ENCODE measurements around the gene ACLY. TPM values are rescaled to one million over a fixed set of nuclear protein-coding genes. Genes with fewer than 3 reads are reported as not detected.

Gene ACLY
- total and polyA plus RNA-seq, 7 experiments from 2014 or later, result 42.7 to 154 (median 67.9) TPM

DNA sequence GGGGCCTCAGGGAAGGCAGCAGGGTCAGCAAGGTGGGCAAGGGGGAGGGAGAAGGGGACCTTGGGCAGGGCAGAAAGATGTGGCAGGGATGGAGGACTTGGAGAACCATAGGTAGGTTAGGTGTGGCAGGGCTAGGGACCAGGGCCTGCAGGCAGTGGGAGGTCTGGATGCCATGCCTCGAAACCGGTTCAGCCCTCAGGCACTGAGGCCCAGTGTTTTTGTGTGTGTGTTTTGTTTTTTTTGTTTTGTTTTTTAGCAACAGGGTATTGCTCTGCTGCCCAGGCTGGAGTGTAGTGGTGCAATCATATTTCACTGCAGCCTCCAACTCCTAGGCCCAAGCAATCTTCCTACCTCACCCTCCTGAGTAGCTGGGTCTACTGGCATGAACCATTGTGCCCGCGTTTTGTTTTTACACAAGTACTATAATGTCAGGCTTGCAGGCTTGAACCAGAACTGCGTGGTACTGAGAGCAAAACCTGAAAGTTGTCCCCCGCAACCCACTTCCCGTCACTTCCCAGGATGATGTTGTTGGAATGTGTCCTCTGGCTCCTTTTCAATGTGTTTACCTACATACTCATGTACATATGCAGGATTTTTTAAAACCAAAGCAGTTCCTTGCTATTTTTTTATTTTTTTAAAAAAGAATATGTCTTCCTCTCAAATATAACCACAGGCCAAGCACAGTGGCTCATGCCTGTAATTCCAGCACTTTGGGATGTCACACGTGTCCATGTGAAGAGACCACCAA lies 24.0 kb upstream of the ACLY start:
- intact Hi-C loops (cut with micrococcal nuclease), result no loop called here
- H3K4me1 Mint-ChIP-seq, result no peaks in the 10 kb centered on the region
- H3K36me3 ChIP-seq (ENCODE audit: control insufficient read depth in 2 of 3, insufficient read depth in 3 of 3, low read length in 3 of 3), result no peaks in the 10 kb centered on the region

DNA sequence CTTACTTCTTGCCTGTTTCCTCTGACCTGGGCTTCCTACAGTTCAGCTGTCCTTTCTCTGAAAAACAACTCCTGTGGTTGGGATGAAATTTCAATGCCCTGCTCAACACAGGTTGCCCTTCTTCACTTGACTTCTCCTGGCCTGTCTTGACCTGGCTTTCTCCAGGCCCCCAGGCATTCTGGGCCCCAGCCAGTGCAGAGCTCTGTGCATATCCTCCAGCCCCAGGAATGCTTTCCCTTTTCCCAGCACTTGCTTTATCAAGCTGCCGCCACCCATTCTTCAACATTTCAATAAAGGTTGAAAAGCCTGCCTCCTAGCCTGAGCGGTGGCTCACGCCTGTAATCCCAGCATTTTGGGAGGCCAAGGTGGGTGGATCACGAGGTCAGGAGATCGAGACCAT lies 22.4 kb upstream of the ACLY start:
- no peaks in the 10 kb centered on the region for H3K4me1 ChIP-seq (ENCODE audit: control insufficient read depth in 2 of 2, insufficient read depth in 2 of 2, low read length in 2 of 2)
- H3K4me1 Mint-ChIP-seq, result no peaks in the 10 kb centered on the region
- ATAC-seq (no peak), DNase-seq (no peak)
- no peaks in the 10 kb centered on the region for H3K9me3 ChIP-seq (ENCODE audit: control insufficient read depth in 2 of 3, low read length in 3 of 3)
- H3K27me3 ChIP-seq (ENCODE audit: control insufficient read depth in 2 of 2, insufficient read depth in 2 of 2, low read length in 2 of 2), result no peaks in the 10 kb centered on the region
- H3K36me3 Mint-ChIP-seq, result no peaks in the 10 kb centered on the region
- H3K27ac Mint-ChIP-seq, result peak overlapping the region in 1 of 9 donors; percentile 28
- H3K36me3 ChIP-seq (ENCODE audit: control insufficient read depth in 2 of 3, insufficient read depth in 3 of 3, low read length in 3 of 3), result no peaks in the 10 kb centered on the region
- H3K27me3 Mint-ChIP-seq, result peaks cover 0 to 12% (median 3%) of the 10 kb centered on the region in 5 donors
- ChIA-PET POLR2A (no interaction called here), CTCF (no interaction called here)
- intact Hi-C loops (cut with micrococcal nuclease), result no loop called here
- H3K9me3 Mint-ChIP-seq, result no peaks in the 10 kb centered on the region
- H3K4me3 Mint-ChIP-seq, result no peak overlapping the region
- H3K4me3 ChIP-seq (ENCODE audit: low read length), result no peak overlapping the region
- H3K27ac ChIP-seq (ENCODE audit: low read depth, low read length), result no peak overlapping the region

More for the DNA sequence above, 24.0 kb upstream of the ACLY start:
- no peak for DNase-seq
- Mint-ChIP-seq H3K36me3 (no peaks in the 10 kb centered on the region), H3K9me3 (no peaks in the 10 kb centered on the region), H3K4me3 (no peak overlapping the region), H3K27me3 (peaks cover 0 to 12% (median 3%) of the 10 kb centered on the region in 5 donors), H3K27ac (no peak overlapping the region)
- Histone ChIP-seq H3K4me1 (ENCODE audit: control insufficient read depth in 2 of 2, insufficient read depth in 2 of 2, low read length in 2 of 2) (no peaks in the 10 kb centered on the region), H3K27ac (ENCODE audit: low read depth, low read length) (no peak overlapping the region), H3K27me3 (ENCODE audit: control insufficient read depth in 2 of 2, insufficient read depth in 2 of 2, low read length in 2 of 2) (no peaks in the 10 kb centered on the region), H3K9me3 (ENCODE audit: control insufficient read depth in 2 of 3, low read length in 3 of 3) (no peaks in the 10 kb centered on the region), H3K4me3 (ENCODE audit: low read length) (no peak overlapping the region)
- ChIA-PET CTCF (interaction anchor here (0.6 kb wide), 1 partner anchor 1445 kb away, joined by 3 read pairs; no protein-coding TSS in a partner anchor), POLR2A (interaction anchor here (0.6 kb wide), 1 partner anchor 621 kb away, joined by 5 read pairs; no protein-coding TSS in a partner anchor)
- no peak for ATAC-seq

DNA sequence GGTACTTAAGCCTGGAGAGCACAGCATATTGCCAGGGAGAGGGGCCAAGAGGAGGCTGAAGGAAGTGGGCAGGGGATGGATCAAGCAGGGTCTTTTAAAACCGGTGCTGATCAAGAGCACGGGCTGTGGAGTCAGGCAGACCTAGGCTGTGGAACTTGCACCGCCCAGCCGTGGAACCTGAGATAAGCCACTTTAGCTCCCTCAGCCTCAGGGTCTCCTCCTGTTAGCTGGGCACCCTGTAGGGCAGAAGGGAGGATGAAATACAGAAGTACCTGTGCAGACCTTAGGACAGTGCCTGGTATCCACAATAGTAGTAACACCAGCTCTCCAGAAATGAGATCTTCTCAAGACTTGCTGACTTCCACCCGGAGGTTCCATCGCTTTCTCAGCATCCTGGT lies 20.9 kb upstream of the ACLY start:
- Histone ChIP-seq H3K36me3 (ENCODE audit: control insufficient read depth in 2 of 3, insufficient read depth in 3 of 3, low read length in 3 of 3) (no peaks in the 10 kb centered on the region), H3K4me3 (ENCODE audit: low read length) (no peak overlapping the region), H3K27ac (ENCODE audit: low read depth, low read length) (no peak overlapping the region), H3K9me3 (ENCODE audit: control insufficient read depth in 2 of 3, low read length in 3 of 3) (no peaks in the 10 kb centered on the region), H3K4me1 (ENCODE audit: control insufficient read depth in 2 of 2, insufficient read depth in 2 of 2, low read length in 2 of 2) (no peaks in the 10 kb centered on the region), H3K27me3 (ENCODE audit: control insufficient read depth in 2 of 2, insufficient read depth in 2 of 2, low read length in 2 of 2) (no peaks in the 10 kb centered on the region)
- Mint-ChIP-seq H3K9me3 (no peaks in the 10 kb centered on the region), H3K27me3 (peaks cover 0 to 12% (median 3%) of the 10 kb centered on the region in 5 donors), H3K4me3 (no peak overlapping the region), H3K4me1 (peaks cover 0 to 1% (median 0%) of the 10 kb centered on the region in 7 donors), H3K36me3 (no peaks in the 10 kb centered on the region), H3K27ac (no peak overlapping the region)
- ChIA-PET CTCF (interaction anchor here (0.9 kb wide), 1 partner anchor 26 kb away, joined by 4 read pairs; no protein-coding TSS in a partner anchor), POLR2A (no interaction called here)
- no peak for DNase-seq
- intact Hi-C loops (cut with micrococcal nuclease), result no loop called here
- ATAC-seq, result no peak

DNA sequence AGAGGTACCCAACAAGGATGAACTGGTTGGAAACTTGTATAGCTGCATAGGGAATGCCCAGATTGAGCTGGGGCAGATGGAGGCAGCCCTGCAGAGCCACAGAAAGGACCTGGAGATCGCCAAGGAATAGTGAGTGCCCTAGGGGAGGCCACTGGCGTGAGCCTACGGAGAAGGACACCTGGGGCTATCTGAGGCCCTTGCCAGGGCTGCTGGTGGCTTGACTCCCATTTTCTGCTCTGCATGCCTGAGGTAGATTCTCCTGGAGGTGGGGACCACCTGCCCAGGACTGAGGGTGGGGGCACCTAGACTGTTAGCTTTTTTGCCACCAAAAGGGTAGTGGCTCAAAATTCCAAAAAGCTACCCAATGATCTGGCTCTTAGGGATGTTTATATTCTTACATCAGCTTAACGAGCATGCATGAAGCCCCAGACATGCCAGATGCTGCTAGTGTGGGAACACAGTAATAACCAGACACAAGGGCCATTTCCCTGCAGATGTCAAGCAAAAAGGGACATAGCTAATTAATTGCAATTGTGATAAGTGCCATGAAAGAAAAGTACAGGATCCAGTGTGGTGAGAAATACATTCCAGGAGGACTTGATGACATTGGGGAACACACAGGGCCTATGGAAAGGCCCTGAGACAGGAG lies 20.4 kb upstream of the ACLY start:
- H3K4me1 ChIP-seq (ENCODE audit: control insufficient read depth in 2 of 2, insufficient read depth in 2 of 2, low read length in 2 of 2), result no peaks in the 10 kb centered on the region
- intact Hi-C loops (cut with micrococcal nuclease), result no loop called here
- Mint-ChIP-seq H3K4me3 (no peak overlapping the region), H3K27ac (no peak overlapping the region), H3K9me3 (no peaks in the 10 kb centered on the region), H3K27me3 (peaks cover 0 to 12% (median 3%) of the 10 kb centered on the region in 5 donors), H3K36me3 (no peaks in the 10 kb centered on the region), H3K4me1 (peaks cover 0 to 4% (median 0%) of the 10 kb centered on the region in 7 donors)
- H3K27ac ChIP-seq (ENCODE audit: low read depth, low read length), result no peak overlapping the region
- ATAC-seq (no peak), DNase-seq (no peak)
- H3K27me3 ChIP-seq (ENCODE audit: control insufficient read depth in 2 of 2, insufficient read depth in 2 of 2, low read length in 2 of 2), result no peaks in the 10 kb centered on the region
- H3K9me3 ChIP-seq (ENCODE audit: control insufficient read depth in 2 of 3, low read length in 3 of 3), result no peaks in the 10 kb centered on the region
- ChIA-PET CTCF (interaction anchor here (0.5 to 0.9 kb wide), 3 partner anchors 11 to 199 kb away, joined by 3 to 4 read pairs (median 3); no protein-coding TSS in a partner anchor), POLR2A (no interaction called here)
- H3K36me3 ChIP-seq (ENCODE audit: control insufficient read depth in 2 of 3, insufficient read depth in 3 of 3, low read length in 3 of 3), result no peaks in the 10 kb centered on the region
- H3K4me3 ChIP-seq (ENCODE audit: low read length), result no peak overlapping the region

DNA sequence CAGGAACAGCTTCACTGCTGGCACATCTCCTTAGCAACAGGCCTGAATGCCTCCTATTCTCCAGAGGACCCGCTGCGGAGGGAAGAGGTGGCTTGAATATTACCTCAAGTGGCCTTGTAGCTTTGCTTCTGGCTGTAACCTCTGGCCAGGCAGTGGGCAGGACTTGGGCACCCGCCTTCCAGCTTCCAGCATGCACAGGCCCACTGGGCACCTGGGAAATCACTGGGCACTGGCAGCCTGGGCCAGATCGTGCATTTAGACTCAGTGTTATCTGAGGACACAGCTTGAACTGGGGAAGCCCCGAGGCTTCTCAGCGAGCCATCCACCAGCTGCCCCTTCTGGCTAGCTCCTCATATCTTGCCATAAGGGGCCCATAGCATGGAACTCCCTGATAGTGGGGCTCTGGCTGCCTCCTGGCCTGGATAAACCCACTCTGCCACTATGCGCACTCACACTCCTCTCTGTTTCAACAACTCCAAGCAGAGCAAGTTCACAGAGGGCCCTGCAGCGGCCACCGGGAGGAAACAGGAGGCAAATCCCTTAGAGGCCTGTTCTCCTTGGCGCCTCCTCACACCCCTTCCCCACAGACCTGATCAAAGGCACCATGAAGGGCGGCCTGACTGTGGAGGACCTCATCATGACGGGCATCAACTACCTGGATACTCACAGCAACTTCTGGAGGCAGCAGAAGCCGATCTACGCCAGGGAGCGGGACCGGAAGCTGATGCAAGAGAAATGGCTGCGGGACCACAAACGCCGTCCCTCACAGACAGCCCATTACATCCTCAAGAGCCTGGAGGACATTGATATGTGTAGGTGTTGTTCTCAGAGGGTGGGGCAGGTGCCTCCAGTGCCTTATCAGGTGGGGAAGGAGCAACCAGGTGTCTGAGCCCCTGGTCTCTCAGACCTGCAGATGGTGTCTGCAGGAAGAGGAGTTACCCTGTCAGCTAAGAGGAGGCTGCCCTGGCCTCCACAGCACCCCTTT lies 19.5 kb upstream of the ACLY start:
- no peak for ATAC-seq
- no peak for DNase-seq
- Mint-ChIP-seq H3K9me3 (no peaks in the 10 kb centered on the region), H3K27ac (no peak overlapping the region), H3K4me1 (peaks cover 0 to 5% (median 0%) of the 10 kb centered on the region in 7 donors), H3K4me3 (no peak overlapping the region), H3K36me3 (no peaks in the 10 kb centered on the region), H3K27me3 (peaks cover 0 to 12% (median 3%) of the 10 kb centered on the region in 5 donors)
- H3K27ac ChIP-seq (ENCODE audit: low read depth, low read length), result no peak overlapping the region
- H3K9me3 ChIP-seq (ENCODE audit: control insufficient read depth in 2 of 3, low read length in 3 of 3), result no peaks in the 10 kb centered on the region
- H3K36me3 ChIP-seq (ENCODE audit: control insufficient read depth in 2 of 3, insufficient read depth in 3 of 3, low read length in 3 of 3), result no peaks in the 10 kb centered on the region
- H3K4me1 ChIP-seq (ENCODE audit: control insufficient read depth in 2 of 2, insufficient read depth in 2 of 2, low read length in 2 of 2), result no peaks in the 10 kb centered on the region
- no peak overlapping the region for H3K4me3 ChIP-seq (ENCODE audit: low read length)
- intact Hi-C loops (cut with micrococcal nuclease), result no loop called here
- CTCF ChIA-PET, result interaction anchor here (0.9 kb wide), 1 partner anchor 27 kb away, joined by 4 read pairs; no protein-coding TSS in a partner anchor
- no peaks in the 10 kb centered on the region for H3K27me3 ChIP-seq (ENCODE audit: control insufficient read depth in 2 of 2, insufficient read depth in 2 of 2, low read length in 2 of 2)
- POLR2A ChIA-PET, result no interaction called here

DNA sequence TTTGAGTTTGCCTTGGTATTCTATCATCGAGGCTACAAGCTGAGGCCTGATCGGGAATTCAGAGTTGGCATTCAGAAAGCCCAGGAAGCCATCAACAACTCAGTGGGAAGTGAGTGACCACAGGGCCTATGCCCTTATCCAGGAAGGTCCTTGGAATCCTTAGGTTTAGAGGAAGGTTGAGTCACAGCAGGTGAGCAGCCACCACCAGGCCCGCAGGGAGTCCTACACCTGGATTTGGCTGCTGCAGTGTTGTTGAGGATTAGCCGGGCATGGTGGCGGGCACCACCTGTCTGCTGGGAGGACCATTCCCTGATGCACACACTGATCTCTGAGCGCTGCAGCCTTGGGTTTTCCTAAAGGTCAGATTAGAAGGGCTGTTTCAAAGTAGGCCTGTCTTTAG lies 16.9 kb upstream of the ACLY start:
- no peaks in the 10 kb centered on the region for H3K36me3 Mint-ChIP-seq
- intact Hi-C loops (cut with micrococcal nuclease), result no loop called here
- H3K4me3 Mint-ChIP-seq, result no peak overlapping the region
- no peaks in the 10 kb centered on the region for H3K27me3 ChIP-seq (ENCODE audit: control insufficient read depth in 2 of 2, insufficient read depth in 2 of 2, low read length in 2 of 2)
- H3K36me3 ChIP-seq (ENCODE audit: control insufficient read depth in 2 of 3, insufficient read depth in 3 of 3, low read length in 3 of 3), result no peaks in the 10 kb centered on the region
- POLR2A ChIA-PET, result no interaction called here
- CTCF ChIA-PET, result no interaction called here
- H3K27ac Mint-ChIP-seq, result no peak overlapping the region
- ATAC-seq (no peak), DNase-seq (no peak)
- no peak overlapping the region for H3K4me3 ChIP-seq (ENCODE audit: low read length)
- no peak overlapping the region for H3K27ac ChIP-seq (ENCODE audit: low read depth, low read length)
- H3K4me1 Mint-ChIP-seq, result peaks cover under 1 to 25% (median 5%) of the 10 kb centered on the region in 7 donors
- H3K9me3 ChIP-seq (ENCODE audit: control insufficient read depth in 2 of 3, low read length in 3 of 3), result no peaks in the 10 kb centered on the region
- H3K27me3 Mint-ChIP-seq, result peaks cover 0 to 7% (median 2%) of the 10 kb centered on the region in 5 donors
- H3K4me1 ChIP-seq (ENCODE audit: control insufficient read depth in 2 of 2, insufficient read depth in 2 of 2, low read length in 2 of 2), result no peaks in the 10 kb centered on the region
- H3K9me3 Mint-ChIP-seq, result no peaks in the 10 kb centered on the region

Measured in naive thymus-derived CD4-positive, alpha-beta T cell (primary cell).